IPS-NIHi7 (cell line): ENCODE results near the gene CTNS.

Experiments used
- DNase-seq: peaks from one replicate; pipeline ENCODE4 v3.0.0; 2012; ENCODE audit warnings: mixed read lengths; ENCODE audit errors: extremely low spot score

Gene CTNS

DNA sequence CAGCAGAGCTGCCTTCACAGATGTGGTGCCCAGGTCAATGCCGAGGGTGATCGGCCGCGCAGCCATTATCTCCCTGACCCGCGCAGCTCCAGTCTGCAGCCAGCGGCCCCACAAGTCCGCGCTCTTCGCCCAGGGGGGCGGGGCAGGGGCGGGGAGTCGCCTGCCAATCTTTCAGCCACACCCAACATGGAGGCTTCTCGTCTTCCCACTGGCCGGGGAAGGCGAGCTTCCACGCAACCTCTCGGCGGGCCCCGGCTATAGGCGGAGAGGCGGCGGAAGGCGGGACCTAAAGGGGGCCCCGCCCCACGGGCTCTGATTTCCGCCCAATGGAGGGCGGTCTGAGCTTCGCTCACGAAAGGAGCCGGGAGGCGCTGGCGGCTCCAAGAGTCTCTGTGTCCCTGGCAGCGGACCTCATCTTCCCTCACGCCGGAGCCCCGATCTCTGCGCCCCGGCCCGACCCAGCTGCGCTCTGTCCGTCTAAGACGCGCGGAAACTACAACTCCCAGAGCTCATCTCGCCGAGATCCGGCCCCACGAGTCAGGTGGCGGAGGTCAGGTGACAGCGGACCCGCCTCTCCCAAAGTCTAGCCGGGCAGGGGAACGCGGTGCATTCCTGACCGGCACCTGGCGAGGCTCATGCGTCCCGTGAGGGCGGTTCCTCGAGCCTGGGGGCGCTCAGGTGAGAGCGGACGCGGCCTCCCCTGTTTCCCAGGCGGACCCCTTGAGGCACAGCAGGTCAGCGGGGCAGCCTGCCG, at the start of gene CTNS, which contains the start of gene SHPK:
Gene CTNS, plus strand, starts transcription at position 607 of the 754 bp plus-strand sequence. CDS start 3,447 bp downstream, outside the sequence.
Gene SHPK, minus strand, starts transcription at position 97 of the 754 bp plus-strand sequence. Its CDS starts 31 bp downstream, at position 66.
- peak; percentile 100 for DNase-seq

GRCh38 chr17:3589784-3590183, 46.8 kb upstream of the CTNS start:
- no peak for DNase-seq

DNA sequence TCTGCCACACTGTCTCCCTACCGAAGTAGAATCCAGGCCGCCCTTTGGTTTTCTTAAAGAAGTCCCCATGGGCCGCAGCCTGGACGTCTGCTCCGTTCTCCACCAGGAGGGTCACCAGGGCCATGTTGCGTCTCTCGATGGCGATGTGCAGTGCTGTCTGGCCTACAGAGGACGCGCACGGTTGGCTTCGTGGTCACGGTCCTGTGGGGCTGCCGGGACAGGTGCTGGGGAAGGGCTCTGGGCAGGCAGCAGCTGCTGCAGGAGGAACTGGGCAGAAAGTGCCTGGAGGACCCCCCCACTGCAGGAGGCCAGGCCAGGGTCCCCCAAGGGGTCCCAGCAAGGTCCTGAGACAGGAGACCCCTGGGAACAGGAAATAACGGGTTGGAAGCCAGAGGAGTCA, 46.3 kb upstream of the CTNS start:
- no peak for DNase-seq

DNA sequence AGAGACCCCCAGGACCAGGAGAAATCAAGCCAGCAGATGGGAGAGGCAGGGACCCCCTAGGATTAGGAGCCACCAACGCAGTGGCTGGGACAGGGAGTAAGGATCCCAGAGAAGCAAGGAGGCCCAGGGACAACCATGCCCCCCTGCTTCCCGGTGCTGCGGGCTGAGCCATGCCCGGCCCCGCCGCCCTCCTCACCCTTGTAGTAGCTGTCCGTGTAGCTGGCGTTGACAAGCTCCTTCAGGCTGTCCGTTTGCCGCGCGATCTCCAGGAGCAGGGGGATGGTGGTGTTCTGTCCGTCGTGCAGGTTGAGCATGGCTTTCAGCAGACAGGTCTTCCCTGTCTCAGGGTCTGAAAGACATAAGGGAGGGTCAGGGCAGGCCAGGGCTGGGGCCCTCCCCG, 45.8 kb upstream of the CTNS start:
- no peak for DNase-seq

- no peak for DNase-seq
These were observed 44.2 kb upstream of the CTNS start for GRCh38 chr17:3592216-3592860.

DNA sequence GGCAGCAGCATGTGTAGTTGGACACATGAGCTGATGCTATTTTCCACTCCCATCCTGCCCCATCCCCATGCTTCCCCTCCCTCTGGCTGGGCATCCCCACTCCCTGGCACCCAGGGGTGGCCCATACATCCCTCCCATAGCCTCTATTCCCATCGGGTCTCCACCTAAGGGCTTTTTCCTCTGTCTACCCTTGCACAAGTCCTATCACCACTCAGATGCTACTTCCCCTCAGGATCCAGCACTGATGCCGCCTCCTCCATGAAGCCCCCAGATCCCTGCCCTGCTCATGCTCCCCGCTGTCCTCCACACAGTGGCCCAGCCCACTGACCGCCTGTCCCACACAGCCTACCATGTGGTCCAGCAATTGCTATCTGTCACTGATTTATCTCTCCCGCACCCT, 43.2 kb upstream of the CTNS start:
- DNase-seq, result no peak

- DNase-seq, result no peak
These were observed 42.3 kb upstream of the CTNS start for GRCh38 chr17:3594051-3594800.

DNA sequence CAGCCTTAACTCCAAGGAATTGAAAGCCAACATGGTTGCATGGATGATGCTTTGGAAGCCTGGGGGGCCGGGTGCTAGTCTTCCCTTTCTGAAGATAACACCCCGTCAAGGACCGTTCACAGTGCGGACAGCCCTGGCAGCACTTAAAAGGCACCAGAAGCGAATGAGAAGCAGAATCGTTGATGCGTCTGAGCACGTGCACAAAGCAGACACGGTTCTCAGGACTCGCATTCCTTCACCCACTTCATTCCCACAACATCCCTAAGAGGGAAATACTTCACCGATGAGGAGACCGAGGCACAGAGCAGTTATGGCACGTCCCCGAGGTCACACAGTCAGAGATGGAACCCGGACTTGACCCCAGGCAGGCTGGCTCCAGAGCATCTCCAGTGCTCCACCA, 41.6 kb upstream of the CTNS start:
- DNase-seq, result no peak

GRCh38 chr17:3596804-3597464, 39.6 kb upstream of the CTNS start:
- DNase-seq, result no peak

GRCh38 chr17:3598078-3598477, 38.5 kb upstream of the CTNS start:
- no peak for DNase-seq

DNA sequence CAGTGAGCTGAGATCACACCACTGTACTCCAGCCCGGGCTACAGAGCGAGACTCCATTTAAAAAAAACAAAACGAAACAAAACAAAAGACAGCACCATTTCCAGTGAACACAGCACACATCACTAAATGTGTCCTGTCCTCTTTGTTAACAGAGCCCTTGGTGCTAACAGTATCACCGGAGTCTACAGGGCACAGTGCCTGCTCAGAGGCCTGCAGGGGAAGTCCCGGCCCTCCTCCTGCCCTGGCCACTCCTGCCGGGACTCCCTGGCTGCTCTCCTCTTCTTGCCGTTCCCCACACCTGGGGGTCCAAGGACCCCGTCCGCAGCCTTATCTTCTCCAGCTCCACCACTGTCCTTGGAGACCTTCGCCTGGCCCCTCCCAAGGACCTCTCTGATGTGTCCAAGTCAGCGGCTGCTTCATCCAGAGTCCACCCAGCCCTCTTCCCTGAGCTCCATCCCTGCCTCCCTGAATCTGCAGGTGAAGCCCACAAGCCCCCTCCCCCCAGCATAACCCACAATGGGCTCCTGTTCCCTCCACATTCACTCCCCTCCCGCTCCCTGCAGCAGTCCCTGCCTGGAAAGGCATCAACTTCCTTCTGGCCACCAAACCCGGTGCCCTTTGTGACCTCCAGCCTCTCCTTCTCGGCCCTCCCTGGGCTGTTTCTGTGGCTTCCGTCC, 35.9 kb upstream of the CTNS start:
- DNase-seq, result no peak

DNA sequence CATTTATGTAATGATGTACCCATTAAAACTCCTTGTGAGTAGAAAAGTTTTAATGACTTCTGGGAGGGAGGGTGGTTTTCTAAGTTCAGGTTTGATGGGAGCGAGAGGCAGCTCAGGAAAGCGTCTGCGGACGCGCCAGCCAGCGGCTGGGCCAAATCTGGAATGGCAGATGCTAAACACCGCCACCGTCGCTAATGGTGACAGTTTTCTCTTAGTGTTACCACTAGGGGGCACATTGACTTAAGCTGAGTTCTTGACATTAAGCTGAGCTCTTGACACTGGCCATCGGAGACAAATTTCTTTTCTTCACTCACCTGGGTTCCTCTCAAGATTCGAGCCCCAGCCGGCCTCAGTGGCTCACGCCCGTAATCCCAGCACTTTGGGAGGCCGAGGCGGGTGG, 34.1 kb upstream of the CTNS start:
- DNase-seq, result peak; percentile 85

GRCh38 chr17:3603119-3603869, 33.3 kb upstream of the CTNS start:
- DNase-seq, result no peak

GRCh38 chr17:3603870-3604259, 32.7 kb upstream of the CTNS start:
- DNase-seq, result no peak

- DNase-seq, result no peak
These were observed 26.9 kb upstream of the CTNS start for GRCh38 chr17:3609689-3610088.

DNA sequence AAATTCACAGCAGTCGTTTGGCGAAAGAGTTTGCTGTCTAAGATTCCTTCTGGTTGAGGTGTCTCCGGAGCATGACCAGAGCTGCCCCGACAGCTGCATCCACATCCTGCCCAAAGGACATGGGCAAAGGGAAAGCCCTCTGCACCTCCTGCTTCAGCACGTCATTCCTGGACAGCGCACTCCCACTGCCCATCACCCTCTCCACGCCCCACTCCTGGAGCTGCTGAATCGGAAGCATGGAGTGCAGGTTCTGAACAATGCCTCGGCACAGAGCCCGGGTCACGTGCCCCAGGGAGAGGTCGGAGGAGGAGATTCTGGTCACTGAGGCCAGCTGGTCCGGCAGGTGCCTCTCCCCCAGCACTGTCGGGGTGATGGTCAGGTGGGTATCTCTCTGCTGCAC, 26.0 kb upstream of the CTNS start:
- DNase-seq, result no peak

DNA sequence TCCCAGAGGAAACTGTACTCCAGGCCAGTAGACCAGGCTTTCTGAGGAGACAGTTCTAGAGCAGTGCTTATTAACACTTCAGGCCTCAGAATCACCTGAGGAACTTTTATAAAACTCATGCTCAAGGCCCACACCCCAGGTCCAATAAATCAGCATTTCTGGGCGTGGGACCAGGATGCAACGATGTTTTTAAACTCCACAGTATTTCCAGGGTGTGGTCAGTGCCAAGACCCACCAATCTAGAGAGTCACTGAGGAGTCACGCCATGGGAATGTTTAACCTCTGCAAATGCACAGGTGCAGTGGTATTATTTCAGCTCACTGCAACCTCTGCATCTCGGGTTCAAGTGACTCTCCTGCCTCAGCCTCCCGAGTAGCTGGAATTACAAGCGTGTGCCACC, 23.4 kb upstream of the CTNS start:
- no peak for DNase-seq

DNA sequence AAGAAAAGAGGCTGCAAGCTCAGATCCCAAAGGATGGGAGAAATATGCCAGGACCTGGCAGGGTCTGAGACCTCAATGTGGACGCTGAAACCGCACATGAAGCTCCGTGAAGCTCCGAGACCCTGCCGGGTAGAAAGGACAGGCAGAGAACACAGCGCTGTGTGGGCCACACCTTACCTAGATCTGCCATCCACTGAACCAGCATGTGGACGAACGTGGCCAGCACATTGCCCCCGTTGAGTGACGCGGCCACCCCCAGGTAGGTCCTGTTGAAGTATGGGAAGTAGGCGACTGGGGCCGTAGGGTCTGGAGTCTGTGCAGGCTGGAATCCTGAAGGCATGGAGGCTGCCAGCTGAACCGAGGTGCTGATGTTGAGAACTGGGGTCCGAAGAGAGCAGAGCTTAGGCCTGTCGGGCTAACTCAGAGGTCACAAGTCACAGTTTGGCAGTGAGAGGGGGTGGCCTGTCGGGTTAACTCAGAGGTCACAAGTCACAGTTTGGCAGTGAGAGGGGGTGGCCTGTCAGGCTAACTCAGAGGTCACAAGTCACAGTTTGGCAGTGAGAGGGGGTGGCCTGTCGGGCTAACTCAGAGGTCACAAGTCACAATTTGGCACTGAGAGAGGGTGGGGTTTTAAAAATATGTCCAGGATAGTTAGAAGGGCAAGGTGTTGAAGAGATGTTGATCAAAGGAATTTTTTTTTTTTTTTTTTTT, 21.2 kb upstream of the CTNS start:
- DNase-seq, result no peak

DNA sequence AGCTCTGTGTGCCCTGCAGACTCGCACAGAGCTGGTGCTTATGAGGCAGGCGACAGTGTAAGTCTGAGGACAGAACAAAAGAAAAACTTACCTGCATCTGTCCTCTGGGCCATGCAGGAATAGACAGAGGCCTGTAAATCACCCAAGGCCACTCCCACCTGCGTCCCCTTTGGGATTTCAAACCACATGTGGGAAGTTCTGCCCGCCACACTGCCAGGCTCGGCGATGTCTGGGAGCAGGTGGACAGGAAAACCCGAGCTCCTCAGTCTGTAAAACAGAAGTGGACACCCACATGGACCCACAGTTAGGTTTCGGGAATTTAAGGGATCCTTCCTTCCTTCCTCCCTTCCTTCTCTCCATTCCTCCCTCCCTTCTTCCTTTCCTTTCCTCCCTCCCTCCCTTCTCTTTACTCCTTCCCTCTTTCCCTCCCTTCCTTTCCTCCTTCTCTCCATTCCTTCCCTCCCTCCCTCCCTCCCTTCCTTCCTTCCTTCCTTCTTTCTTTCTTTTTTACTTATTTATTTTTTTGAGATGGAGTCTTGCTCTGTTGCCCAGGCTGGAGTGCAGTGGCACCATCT, 15.3 kb upstream of the CTNS start:
- DNase-seq, result no peak
